CD4-positive, alpha-beta T cell treated with Interleukin-6 for 4 hours (primary cell): ENCODE measurements around the gene AFF3.
"Not testable (repeated sequence)": the region's sequence is repeated elsewhere in the genome, so short reads cannot be mapped to it uniquely, and the experiment has no call there.

Experiments
- DNase-seq: peaks from one replicate; pipeline ENCODE4 v3.0.0-alpha.2; 2020; ENCODE audit warnings: mixed read lengths

AFF3 gene

DNA sequence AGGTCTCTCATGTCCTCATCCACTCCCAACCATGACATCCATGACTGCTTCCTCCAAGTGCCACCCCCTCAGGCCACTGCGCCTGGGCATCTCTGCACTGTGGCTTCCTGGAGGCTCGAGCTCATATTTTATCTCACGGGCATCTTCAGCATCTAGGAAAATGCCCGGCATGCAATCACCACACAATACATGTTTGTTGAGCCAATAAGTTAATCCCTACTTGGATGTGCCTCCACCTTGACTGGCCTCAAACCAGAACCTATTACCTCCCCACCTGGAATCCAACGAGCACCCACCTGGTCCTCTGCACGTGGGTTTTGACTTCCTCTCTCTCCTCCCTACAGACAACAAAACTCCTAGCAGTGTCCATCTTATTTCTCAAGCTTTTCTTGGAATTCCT lies 453.7 kb downstream of the AFF3 start:
- DNase-seq = no peak

DNA sequence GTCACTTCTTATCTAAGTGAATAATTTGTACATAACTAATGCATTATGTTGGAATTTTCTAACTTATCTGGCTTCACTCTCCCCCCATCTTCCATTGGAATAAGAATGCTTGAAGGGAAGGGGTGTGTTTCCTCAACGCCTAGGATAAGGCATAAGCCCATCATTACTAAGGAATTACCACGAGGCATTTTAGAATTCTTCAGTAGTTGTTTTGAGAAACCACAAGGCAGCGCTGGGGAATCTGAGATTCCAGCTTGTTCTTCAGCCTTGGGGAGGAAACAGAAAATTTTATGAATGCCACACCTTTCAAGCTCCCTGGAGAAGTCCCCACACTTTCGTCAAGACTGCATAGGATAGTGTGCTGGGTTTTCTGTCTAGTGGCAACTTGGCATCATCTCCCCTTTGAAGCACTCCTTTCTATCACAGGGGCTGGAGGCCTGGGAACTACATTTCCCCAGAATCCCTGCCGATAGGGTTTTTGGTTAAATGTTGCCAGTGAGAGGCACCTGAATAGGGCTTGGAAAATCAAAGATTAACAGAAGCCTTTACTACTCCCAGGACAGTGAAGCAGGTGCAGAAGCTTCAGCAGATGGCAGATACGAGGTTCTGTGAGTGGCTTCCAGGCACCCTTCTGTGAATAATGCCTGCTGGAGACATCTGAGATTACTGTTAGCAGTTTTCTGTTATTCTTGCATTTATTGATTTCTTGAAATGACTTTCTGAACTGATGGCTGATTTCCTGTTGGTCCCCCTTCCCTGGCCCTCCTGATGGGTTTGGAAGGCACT lies 459.9 kb downstream of the AFF3 start:
- no peak for DNase-seq

DNA sequence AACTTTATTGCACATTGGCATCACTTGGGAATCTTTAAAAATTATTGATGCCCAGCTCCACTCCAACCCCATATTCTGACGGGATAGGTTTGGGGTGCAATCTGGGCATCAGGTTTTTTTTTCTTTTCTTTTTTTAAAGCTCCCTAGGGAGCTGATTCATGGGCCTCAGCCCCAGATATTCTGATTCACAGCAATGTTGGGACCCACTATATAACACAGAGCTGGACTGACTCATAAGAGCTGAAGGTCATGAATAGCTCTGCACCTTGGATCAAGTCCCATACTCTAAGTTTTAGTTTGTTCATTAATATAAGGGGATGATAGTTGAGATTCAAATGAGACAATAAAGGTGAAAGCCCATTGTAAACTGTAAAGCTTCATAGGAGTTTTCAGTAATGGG lies 461.4 kb downstream of the AFF3 start:
- no peak for DNase-seq

DNA sequence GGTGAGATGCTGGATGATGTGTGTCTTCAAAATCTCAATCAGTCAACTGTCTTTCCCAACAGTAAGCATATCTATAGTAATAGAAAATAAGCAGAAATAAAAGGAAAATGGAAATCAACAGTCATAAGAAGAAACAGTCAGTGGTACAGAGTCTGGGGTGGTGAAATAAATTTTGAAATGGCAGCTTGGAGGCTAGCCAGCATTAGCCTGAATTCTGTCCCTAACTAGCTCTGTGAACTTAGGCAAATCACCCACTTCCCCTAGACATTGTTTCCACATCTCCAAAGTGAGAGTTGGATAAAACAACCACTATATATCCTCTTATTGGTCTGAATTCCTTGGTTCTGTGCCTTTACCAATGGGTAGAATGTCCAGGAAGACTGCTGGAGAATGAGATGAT lies 462.9 kb downstream of the AFF3 start:
- DNase-seq = no peak

DNA sequence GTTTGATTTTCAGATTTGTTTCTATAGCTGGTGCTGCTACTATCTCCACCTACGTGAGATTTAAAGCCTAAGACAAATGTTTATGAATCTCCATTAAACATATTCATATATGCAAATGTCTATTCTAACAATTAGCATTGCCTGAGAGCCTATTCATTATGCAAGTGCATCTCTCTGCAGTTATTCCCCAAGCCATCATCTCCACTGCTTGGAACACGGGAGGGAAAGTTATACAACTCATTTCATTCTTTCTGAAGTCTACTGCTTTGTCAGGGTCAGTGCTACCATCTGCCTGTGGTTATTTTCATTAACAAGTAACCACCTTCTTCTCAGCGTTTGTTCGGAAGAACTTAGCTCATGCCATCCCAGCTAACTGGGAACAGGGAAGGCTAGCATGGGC lies 463.8 kb downstream of the AFF3 start:
- DNase-seq = no peak

DNA sequence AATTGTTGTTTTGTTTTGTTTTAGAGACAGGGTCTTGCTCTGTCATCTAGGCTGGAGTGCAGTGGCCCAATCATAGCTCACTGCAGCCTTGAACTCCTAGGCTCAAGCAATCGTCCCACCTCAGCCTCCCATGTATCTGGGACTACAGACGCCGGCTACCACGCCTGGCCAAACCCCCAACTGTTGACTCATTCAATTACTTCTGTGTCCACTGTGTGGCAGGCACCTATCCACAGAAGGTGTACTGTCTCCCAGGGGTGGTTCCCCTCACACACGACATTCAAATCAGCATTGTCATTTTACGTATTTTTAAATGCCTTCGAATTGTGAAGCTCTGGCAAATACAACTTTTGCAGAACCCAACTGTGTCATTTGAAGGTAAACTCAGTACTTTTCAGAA lies 464.6 kb downstream of the AFF3 start:
- no peak for DNase-seq

DNA sequence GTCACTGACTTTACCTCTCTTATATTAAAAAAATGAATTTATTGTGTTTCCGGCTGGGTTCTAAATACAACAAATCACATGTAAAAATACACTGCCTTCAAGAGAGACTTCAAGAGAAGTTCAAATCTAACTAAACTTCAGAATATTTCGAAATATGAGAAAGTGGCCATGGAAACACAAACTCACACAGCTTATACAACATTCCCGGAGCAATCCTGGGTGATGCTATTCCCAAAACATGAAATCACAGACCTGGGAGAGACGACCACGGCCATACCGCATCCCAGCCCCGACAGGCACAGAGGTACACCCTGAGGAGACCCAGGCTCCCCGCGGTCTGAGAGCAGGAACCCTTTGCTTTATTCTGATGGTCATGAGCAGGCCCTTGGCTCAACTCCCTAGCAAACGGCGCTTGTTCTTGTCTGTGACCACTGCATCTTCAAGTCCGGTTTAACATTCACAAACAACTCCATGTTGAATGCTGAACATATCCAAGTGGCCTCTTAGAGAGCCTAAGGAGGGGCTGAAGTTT lies 467.2 kb downstream of the AFF3 start:
- DNase-seq = no peak

DNA sequence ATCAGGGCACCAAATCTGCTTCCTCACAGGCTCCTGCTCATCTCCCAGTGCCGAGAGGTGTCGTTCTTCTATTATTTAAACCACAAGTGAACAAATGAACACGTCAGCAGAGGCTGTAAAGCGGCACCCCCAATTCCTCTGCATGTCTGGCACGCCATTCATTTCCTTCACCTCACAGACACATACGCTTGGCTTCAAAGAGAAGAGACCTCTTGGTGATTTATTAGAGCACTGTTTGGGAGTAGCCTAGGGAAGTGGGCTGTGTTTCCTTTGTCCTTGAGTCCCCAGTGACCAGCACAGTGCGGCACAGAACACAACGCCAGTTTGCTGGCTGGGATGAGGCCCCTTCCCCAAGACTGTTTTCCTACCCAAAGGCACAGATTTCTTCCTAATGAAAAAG lies 468.3 kb downstream of the AFF3 start:
- DNase-seq = no peak

DNA sequence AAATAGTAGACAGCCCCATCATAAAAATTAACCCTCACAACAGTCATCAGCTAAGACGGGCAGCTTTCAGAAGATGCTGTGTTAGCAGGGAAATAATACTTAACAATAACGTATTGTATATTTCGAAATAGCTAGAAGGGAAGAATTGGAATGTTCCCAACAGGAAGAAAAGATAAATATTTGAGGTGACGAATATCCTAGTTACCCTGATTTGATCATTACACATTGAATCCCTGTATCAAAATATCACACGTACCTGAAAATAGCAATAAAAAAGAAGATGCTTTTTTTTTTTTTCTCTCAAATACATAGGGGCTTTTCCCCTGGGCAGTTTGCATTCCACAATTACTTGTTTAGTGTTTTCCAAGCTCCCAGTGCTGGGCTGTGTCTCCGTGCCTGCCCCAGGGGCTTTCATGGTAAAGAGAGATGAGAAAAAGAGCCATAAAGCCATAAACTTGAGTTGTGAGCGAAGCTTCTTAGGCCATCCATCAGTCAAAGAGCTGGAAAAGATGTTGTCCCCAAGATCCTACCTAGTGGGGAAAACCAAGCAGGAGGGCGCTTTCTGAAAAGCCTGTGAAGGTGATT lies 469.5 kb downstream of the AFF3 start:
- no peak for DNase-seq

DNA sequence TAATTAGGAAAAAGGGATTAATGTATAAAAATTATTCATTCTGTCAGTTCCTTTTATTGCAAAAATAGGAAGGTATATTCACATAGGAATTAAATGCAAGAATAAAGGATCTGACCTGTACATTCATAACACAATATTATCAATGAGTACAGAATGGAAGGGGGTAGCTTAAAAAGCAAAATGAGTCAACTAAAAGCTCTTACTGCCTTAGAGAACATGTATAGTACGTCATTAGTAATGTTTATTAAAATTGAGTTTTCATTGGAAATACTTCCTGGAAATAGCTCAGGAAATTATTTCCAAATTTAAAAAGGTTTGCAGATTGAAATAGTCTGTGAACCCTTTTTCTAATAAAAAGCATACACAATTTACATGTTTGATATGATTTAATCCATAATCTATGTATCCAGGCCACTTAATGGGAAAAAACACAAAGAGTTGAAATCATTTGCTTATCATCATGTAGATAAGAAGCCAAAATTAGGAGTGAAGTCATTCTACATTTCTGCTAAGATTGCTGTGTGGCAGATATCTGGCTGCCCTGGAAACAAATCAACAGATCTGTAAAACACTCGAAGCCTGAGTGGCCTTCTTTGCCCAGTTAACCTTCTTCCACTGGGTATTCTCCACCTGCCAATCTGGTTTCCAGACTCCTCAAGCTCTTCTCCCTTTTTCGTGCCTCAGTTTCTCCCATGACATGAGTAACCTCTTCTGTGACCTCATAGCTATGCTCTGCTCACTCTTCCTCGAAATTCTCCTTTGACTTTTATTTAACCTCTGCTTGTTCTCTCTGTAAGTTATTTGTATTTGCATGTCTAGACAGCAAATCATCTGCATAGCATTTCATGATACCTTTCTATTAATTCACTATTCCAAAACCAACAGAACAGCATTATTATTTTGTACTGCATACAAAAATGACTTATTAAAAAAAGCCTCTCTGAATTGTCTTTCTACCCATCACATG lies 471.3 kb downstream of the AFF3 start:
- DNase-seq = no peak

DNA sequence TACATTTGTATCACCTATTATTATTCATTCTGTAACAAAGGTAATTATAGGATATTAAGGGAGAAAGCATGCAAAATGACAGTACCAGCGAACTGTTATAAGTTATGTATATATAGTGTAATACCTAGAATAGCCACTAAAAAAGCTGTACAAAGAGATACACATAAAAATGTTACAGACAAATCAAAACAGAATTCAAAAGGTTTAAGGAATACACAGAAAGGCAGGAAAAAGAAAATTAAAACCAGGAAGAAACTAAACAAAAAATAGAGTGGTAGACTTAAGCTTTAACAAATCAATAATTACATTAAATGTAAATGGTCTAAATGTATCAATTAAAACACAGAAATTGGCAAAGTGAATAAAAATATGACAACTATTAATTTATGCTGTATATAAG lies 476.1 kb downstream of the AFF3 start:
- no peak for DNase-seq

DNA sequence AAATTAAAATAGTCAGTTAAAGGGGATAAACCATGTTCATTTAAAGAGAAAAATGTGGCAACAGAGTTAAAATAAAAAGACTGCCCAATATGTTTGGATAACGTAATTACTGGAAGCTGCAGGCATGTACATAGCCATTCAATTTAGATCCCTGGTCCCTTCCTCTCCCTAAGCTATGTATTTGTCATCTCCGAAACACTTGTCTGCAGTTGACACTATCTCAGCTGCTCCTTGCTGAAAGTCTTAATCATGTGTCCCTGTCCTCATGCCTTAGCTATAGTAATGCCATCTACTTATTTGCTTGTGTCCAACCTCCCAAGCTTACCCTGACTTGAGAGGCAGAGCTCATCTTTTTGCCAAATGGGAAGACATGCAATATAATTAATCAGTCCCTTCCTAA lies 478.7 kb downstream of the AFF3 start:
- no peak for DNase-seq

DNA sequence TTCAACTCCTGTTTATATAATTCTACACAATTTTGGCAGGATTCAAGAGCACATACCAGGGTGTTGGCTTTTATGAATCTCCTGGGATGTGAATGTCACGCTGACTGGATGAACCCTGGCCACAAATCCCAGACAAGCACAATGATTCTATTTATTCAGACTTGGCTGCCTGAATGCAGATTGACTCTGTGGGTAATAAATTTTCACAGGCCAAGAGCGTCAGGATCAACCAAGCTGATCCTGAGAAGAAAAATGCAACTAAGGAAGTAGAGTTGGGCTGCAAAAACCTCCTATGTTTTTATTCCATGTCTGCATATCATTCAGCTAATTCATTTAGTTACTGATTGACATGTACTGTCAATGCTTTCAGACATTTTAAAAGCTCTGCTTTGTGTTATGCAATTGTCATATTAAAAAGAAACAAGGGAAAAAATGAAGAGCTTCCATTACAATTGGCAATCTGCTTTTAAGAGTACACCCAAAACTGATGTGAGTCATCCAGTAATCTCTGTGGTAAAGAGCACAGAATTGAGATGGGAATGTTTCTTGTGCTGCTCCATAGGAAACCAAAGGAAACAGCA lies 479.5 kb downstream of the AFF3 start:
- DNase-seq = no peak

DNA sequence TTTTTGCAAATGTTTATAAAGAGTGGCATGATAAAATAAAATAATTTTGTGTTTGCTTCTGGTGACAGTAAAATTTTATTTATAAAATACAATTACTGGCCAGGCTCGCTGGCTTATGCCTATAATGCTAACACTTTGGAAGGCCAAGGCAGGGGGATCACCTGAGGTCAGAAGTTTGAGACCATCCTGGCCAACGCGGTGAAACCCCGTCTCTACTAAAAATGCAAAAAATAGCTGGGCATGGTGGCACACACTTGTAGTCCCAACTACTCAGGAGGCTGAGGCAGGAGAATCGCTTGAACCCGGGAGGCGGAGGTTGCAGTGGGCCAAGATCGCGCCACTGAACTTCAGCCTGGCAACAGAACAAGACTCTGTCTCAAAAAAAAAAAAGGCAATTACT lies 480.6 kb downstream of the AFF3 start:
- not testable (repeated sequence) for DNase-seq

DNA sequence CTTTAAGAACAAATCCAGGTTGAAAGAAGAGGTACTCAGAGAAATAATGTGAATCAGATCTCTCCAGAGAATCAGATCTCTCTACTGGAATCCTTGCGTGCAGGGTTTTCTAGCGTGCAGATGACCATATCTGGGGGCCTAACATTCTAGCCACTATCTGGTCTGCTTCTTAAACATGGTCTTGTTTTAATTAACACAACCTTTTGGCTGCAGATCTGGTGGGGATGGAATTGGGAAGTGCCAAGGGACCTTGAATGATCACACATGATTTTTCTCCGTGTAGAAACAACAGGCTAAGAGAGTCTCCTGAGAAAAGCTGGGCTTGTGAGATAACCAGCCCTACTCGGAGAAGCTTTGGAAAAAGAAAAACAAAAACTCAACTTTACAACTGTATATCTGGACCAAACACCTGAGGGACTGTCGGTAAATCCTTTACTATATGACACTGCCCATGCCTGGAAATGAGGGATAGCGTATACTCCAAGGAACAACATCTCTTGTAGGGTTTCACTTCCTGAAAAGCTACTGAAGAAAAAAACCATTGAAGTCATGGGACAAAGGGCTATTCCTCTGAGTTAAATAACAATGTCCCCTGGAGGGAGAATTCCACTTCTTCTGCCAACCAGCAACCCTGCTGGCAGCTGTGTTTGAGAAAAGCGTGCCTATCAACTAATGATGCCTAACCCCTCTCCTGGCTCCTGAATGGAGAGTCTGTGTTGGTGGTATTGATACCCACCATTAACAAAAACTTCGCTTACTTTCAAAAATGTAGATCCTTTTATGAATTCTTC lies 481.6 kb downstream of the AFF3 start:
- no peak for DNase-seq

DNA sequence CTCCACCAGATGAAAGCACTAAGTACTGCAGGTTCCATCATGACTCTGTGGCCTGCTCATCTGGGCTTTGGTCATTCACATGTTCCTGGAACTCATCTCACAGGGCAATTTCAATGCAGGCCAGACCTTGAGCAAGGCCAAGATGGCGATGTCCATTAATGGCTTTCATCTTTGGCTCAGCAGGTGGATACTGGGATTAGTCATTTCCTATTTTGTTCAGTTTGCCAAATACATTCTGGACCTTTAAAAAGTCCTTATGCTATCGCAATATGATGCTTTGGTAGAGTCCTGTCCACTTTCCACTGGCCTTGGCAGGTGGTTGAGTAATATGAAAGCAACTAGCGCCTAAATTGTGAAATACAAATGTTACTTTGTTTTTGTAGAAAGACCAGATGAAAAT lies 482.5 kb downstream of the AFF3 start:
- no peak for DNase-seq

DNA sequence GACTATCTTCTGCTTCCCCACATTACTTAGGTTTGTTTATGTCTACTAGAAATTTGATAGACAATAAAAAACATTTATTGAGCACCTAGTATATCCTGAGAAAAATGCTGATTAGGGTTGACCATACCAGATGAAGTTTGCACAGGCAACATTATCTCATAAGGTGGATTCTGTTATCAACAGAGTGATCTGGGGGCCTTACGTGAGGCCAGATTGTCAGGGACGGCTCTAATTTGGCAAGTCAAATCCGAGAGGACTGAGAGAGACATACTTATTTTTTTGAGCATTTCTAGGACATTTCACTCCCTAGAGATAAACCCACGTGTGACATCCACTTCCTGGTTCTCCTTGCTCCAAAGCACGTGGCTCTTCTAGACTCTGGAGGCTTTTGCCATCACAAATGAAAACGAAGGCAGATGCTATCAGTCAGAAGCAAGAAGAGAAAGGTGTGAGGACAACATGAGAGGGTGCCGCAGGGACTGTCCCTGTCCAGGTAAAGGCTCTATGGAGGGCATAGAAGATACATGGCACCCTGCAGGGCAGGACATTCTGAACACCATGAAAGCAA lies 484.6 kb downstream of the AFF3 start:
- DNase-seq = no peak

DNA sequence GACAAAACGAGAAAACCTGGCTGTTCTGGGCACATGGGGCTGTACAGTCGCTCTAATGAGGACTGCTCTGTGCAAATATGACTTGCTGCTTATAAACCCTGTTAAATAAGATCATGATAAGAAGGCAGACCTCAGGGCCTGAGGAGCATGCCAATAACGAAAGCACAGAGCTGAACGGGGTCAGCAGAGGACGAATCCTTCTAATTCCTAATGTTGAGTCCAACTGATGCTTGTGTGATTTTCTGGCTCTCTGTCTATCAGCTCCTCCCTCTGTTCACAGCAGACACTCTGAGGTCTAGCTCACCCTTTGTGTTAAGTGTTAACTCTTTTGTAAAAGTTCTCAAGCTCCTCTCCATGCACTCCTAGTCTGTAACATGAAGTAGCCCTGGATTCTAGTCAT lies 485.4 kb downstream of the AFF3 start:
- no peak for DNase-seq

DNA sequence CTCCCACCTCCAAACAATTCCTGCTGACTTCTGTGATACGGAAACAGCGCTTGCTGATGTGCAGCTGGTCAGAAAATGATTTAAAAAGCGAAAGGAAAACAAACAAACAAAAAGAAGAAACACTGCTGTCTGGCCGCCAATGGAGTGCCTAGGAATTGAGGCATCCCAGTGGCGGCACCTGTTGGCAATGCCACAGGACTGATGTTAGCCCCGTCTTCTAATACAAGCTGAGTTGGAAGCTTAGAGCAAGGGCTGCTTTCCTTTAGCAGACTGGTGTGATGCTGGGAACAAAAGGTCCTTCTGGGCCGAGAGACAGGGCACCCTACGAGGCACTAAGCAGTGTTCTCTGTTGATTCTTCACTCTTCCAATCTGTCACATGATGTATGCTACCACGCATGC lies 489.0 kb downstream of the AFF3 start:
- DNase-seq = no peak

DNA sequence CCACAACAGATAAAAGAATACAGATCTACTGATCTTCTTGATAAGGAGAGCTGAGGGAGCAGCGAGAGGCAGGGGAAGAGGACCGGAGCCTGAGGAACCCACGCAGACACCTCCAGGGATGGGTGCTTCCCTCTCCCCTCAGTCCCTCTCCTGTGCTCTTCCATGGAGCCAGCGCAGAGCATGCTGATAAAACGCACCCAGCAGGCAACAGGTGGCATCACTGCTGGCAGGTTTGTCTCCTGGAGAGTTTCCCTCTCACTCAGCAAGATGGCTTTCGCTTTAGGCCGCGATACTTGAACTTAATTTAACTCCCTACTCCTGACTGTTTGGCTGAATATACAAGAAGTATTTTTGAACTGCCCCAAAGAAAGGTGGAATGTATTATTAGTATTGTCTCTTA lies 489.5 kb downstream of the AFF3 start:
- DNase-seq = no peak

DNA sequence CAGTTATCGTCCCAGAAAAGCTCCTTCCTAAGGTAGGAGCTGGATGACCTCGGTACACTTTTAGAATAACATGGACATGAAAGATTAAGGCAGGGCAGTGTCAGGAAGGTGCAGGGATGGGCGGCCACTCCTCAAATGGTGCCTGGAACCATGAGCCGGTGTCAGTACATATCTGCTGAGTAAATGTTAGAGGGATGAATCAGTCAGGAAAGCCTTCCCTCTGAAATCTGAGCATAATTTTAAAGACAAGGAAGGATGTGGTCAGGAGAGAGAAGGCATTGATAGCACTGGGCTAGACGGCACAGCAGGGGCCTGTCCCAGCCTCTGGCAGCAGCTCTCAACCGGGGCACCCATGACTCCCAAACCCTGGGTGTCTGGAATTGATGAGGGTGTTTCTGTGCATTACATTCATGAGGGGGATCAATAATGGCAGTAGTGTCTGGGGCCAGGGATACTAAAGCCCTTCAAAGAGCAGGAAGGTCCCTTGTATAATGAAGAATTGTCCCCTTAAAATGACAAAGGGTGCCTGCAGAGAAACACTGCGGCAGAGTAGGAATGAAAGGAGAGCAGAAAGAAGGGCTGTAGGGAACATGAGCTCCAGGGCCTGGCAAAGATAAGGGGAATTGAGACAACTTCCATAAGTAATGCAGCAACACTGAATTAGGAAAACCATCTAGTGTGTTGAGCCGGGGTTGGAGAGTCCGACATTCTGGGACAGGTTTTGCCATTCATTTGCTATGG lies 490.3 kb downstream of the AFF3 start:
- no peak for DNase-seq
